Activated naive CD4-positive, alpha-beta T cell treated with anti-CD3 and anti-CD28 coated beads for 36 hours (primary cell): ENCODE measurements around the gene OLFM4. TPM values are rescaled to one million over a fixed set of nuclear protein-coding genes. Genes with fewer than 3 reads are reported as not detected.

Experiments
- CTCF ChIA-PET: fragments of 350-600 bp; sonication (Branson Sonifier 250); formaldehyde crosslinking; loops from one replicate; lab custom pipeline; 2021; ENCODE audit warnings: antibody characterized with exemption; lab: Charles Lee
- DNase-seq: peaks from one replicate; pipeline ENCODE4 v3.0.0-alpha.2; 2020
- H3K27ac Mint-ChIP-seq: one replicate; pipeline ENCODE4 v1.8.0; 2021; ENCODE audit warnings: mild to moderate bottlenecking, mixed read lengths
- H3K27me3 Mint-ChIP-seq: one replicate; pipeline ENCODE4 v1.8.0; 2021; ENCODE audit warnings: low read depth, mixed read lengths
- H3K36me3 Mint-ChIP-seq: one replicate; pipeline ENCODE4 v1.8.0; 2021; ENCODE audit warnings: low read depth, mixed read lengths
- H3K4me1 Mint-ChIP-seq: one replicate; pipeline ENCODE4 v1.8.0; 2021; ENCODE audit warnings: low read depth, mixed read lengths
- H3K4me3 Mint-ChIP-seq: one replicate; pipeline ENCODE4 v1.8.0; 2021; ENCODE audit warnings: mild to moderate bottlenecking, moderate library complexity, mixed read lengths
- H3K9me3 Mint-ChIP-seq: one replicate; pipeline ENCODE4 v1.8.0; 2021; ENCODE audit warnings: mixed read lengths
- intact Hi-C: fragments of 100-400 bp; cut with micrococcal nuclease; formaldehyde crosslinking; loops from one replicate; pipeline ENCODE4 v1.15.1; 2023
- total RNA-seq, 2 experiments: library from RNA; stranded (reverse); gene quantifications; one replicate each; pipeline ENCODE4 v1.2.3, GENCODE V29; 2021

Gene OLFM4
- total RNA-seq, result not detected

- CTCF ChIA-PET, result no interaction called here
- H3K9me3 Mint-ChIP-seq, result no peaks in the 10 kb centered on the region
- DNase-seq, result no peak
- no peaks in the 10 kb centered on the region for H3K4me1 Mint-ChIP-seq
- peaks cover 3% of the 10 kb centered on the region for H3K27me3 Mint-ChIP-seq
- H3K4me3 Mint-ChIP-seq, result no peak within 1 kb of the TSS
- no peak within 1 kb of the TSS for H3K27ac Mint-ChIP-seq
- intact Hi-C loops, result no loop called here
- no peaks in the 10 kb centered on the region for H3K36me3 Mint-ChIP-seq
Observed at GRCh38 chr13:53028637-53029203, at the start of gene OLFM4. Gene OLFM4, plus strand, starts transcription at chr13:53028813. Its CDS starts 24 bp downstream, at chr13:53028837.

- DNase-seq, result no peak
- Mint-ChIP-seq H3K36me3 (no peaks in the 10 kb centered on the region), H3K9me3 (no peaks in the 10 kb centered on the region), H3K4me1 (no peaks in the 10 kb centered on the region), H3K27ac (no peak overlapping the region), H3K4me3 (no peak overlapping the region), H3K27me3 (peaks cover 5% of the 10 kb centered on the region)
- CTCF ChIA-PET, result no interaction called here
- intact Hi-C loops, result no loop called here
Observed at GRCh38 chr13:52978989-52979388, 49.6 kb upstream of the OLFM4 start.

GRCh38 chr13:52980695-52981094 lies 47.9 kb upstream of the OLFM4 start:
- Mint-ChIP-seq H3K27me3 (peaks cover 8% of the 10 kb centered on the region), H3K4me3 (no peak overlapping the region), H3K9me3 (no peaks in the 10 kb centered on the region), H3K4me1 (no peaks in the 10 kb centered on the region), H3K27ac (no peak overlapping the region), H3K36me3 (no peaks in the 10 kb centered on the region)
- intact Hi-C loops, result no loop called here
- no peak for DNase-seq
- CTCF ChIA-PET, result no interaction called here

- CTCF ChIA-PET, result no interaction called here
- no peaks in the 10 kb centered on the region for H3K36me3 Mint-ChIP-seq
- intact Hi-C loops, result no loop called here
- H3K27me3 Mint-ChIP-seq, result peaks cover 6% of the 10 kb centered on the region
- H3K4me1 Mint-ChIP-seq, result no peaks in the 10 kb centered on the region
- no peak overlapping the region for H3K4me3 Mint-ChIP-seq
- no peak overlapping the region for H3K27ac Mint-ChIP-seq
- DNase-seq, result no peak
- no peaks in the 10 kb centered on the region for H3K9me3 Mint-ChIP-seq
Observed at GRCh38 chr13:52983836-52984235, 44.8 kb upstream of the OLFM4 start.

- CTCF ChIA-PET, result no interaction called here
- Mint-ChIP-seq H3K9me3 (no peaks in the 10 kb centered on the region), H3K4me3 (no peak overlapping the region), H3K4me1 (no peaks in the 10 kb centered on the region), H3K27ac (no peak overlapping the region), H3K27me3 (peaks cover 9% of the 10 kb centered on the region), H3K36me3 (no peaks in the 10 kb centered on the region)
- no peak for DNase-seq
- intact Hi-C loops, result no loop called here
Observed at GRCh38 chr13:52984881-52985363, 43.7 kb upstream of the OLFM4 start.

- H3K9me3 Mint-ChIP-seq, result no peaks in the 10 kb centered on the region
Observed at GRCh38 chr13:52991344-52992020, 37.1 kb upstream of the OLFM4 start.

GRCh38 chr13:52992110-52992509 lies 36.5 kb upstream of the OLFM4 start:
- no peaks in the 10 kb centered on the region for H3K9me3 Mint-ChIP-seq
- H3K4me1 Mint-ChIP-seq, result peaks cover 2% of the 10 kb centered on the region
- no peak overlapping the region for H3K4me3 Mint-ChIP-seq
- no peak overlapping the region for H3K27ac Mint-ChIP-seq
- DNase-seq, result no peak
- CTCF ChIA-PET, result no interaction called here
- H3K36me3 Mint-ChIP-seq, result no peaks in the 10 kb centered on the region
- H3K27me3 Mint-ChIP-seq, result peaks cover 12% of the 10 kb centered on the region
- intact Hi-C loops, result no loop called here

More at GRCh38 chr13:52991344-52992020, 37.1 kb upstream of the OLFM4 start:
- Mint-ChIP-seq H3K36me3 (no peaks in the 10 kb centered on the region), H3K27ac (no peak overlapping the region), H3K27me3 (peaks cover 9% of the 10 kb centered on the region), H3K4me1 (peaks cover 2% of the 10 kb centered on the region), H3K4me3 (no peak overlapping the region)
- DNase-seq, result no peak
- intact Hi-C loops, result no loop called here
- CTCF ChIA-PET, result no interaction called here

GRCh38 chr13:52994051-52994450 lies 34.6 kb upstream of the OLFM4 start:
- intact Hi-C loops, result no loop called here
- Mint-ChIP-seq H3K27ac (no peak overlapping the region), H3K9me3 (no peaks in the 10 kb centered on the region), H3K4me1 (peaks cover 2% of the 10 kb centered on the region), H3K27me3 (peaks cover 11% of the 10 kb centered on the region), H3K4me3 (no peak overlapping the region), H3K36me3 (no peaks in the 10 kb centered on the region)
- DNase-seq, result no peak
- CTCF ChIA-PET, result no interaction called here

GRCh38 chr13:52994865-52995264 lies 33.7 kb upstream of the OLFM4 start:
- Mint-ChIP-seq H3K27ac (no peak overlapping the region), H3K4me1 (peaks cover 2% of the 10 kb centered on the region), H3K36me3 (no peaks in the 10 kb centered on the region), H3K27me3 (peaks cover 10% of the 10 kb centered on the region), H3K4me3 (no peak overlapping the region), H3K9me3 (no peaks in the 10 kb centered on the region)
- intact Hi-C loops, result no loop called here
- CTCF ChIA-PET, result interaction anchor here (0.6 kb wide), 1 partner anchor 33 kb away, joined by 3 read pairs; no protein-coding TSS in a partner anchor
- DNase-seq, result no peak

- CTCF ChIA-PET, result no interaction called here
- intact Hi-C loops, result no loop called here
Observed at GRCh38 chr13:52995946-52996345, 32.7 kb upstream of the OLFM4 start.

GRCh38 chr13:52997951-52998876 lies 30.4 kb upstream of the OLFM4 start:
- H3K4me1 Mint-ChIP-seq, result peaks cover 2% of the 10 kb centered on the region
- H3K36me3 Mint-ChIP-seq, result no peaks in the 10 kb centered on the region
- H3K27ac Mint-ChIP-seq, result no peak overlapping the region
- peaks cover 11% of the 10 kb centered on the region for H3K27me3 Mint-ChIP-seq
- H3K9me3 Mint-ChIP-seq, result no peaks in the 10 kb centered on the region
- CTCF ChIA-PET, result no interaction called here
- no peak overlapping the region for H3K4me3 Mint-ChIP-seq
- no peak for DNase-seq
- intact Hi-C loops, result no loop called here

More at GRCh38 chr13:52995946-52996345, 32.7 kb upstream of the OLFM4 start:
- Mint-ChIP-seq H3K9me3 (no peaks in the 10 kb centered on the region), H3K27ac (no peak overlapping the region), H3K36me3 (no peaks in the 10 kb centered on the region), H3K4me1 (peaks cover 2% of the 10 kb centered on the region), H3K4me3 (no peak overlapping the region), H3K27me3 (peaks cover 9% of the 10 kb centered on the region)
- DNase-seq, result no peak

- intact Hi-C loops, result no loop called here
- Mint-ChIP-seq H3K36me3 (no peaks in the 10 kb centered on the region), H3K4me3 (no peak overlapping the region), H3K4me1 (peaks cover 2% of the 10 kb centered on the region), H3K27me3 (peaks cover 11% of the 10 kb centered on the region), H3K9me3 (no peaks in the 10 kb centered on the region), H3K27ac (no peak overlapping the region)
- CTCF ChIA-PET, result no interaction called here
- no peak for DNase-seq
Observed at GRCh38 chr13:52999093-52999696, 29.4 kb upstream of the OLFM4 start.
